Skeletal muscle cell (primary cell): ENCODE measurements around the gene MEIS3.

ENCODE experiments used
- DNase-seq: peaks from one replicate; pipeline ENCODE4 v3.0.0-alpha.2; 2010; ENCODE audit warnings: low read depth
- H3K4me3 ChIP-seq: 2 replicates; pipeline ENCODE4 v1.5.1; 2011; ENCODE audit warnings: low read depth, mild to moderate bottlenecking, control low read depth, low read length, moderate library complexity

The MEIS3 gene

DNA sequence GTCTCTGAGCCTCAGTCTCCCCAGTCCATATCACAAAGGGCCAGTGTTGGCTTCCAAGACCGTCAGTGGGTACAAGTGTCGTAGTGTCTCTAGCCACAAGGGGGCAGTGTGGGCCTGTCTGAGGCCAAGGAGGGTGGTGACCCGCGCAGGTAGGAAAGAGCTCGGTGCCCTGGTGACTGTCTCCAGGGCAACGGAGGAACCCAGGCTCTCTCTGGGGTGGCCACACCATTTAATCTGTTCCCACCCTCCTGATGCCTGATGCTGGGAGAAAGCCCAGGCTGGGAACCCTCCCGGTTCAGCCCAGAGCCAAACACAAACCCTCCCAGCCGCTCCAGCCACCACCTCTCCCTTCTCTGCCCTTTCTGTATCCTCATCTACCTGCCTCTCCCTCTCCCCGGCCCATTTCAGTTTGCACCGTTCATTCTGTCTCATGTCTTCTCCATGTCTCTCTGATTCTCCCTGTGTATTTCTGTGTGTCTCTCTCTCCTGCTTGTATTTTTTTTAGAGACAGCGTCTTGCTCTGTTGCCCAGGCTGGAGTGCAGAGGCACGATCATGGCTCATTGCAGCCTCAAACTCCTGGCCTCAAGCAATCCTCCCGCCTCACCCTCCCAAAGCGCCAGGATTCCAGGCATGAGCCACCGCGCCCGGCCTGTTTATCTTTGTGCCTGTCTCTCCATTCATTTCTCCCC is 17.5 kb upstream of the MEIS3 start:
- DNase-seq = no peak
- H3K4me3 ChIP-seq = no peak overlapping the region

DNA sequence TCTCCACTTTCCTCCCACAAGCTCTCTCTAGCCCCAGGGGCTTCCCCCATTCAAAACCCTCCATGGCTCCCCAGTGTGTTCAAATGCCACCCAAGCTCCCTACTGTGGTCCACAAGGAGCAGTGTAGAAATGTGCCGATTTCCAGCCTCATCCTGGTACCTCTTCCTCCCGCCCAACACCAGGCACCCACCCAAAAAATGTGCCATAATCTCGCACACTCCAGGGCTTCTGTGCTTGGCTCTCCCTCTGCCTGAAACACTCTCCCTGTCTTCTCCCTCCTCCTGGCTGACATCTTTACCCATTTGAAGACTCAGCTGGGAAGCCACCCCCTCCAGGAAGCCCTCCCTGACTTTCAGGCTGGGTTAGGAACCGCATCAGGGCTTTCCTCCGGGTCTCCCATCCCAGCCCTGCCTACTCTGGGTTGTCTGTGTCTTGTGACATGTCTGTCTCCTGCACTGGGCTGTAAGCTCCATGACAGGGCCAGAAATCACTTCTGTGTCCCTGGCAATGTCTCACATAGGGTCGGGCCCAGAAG is 16.6 kb upstream of the MEIS3 start:
- no peak for DNase-seq
- no peak overlapping the region for H3K4me3 ChIP-seq

DNA sequence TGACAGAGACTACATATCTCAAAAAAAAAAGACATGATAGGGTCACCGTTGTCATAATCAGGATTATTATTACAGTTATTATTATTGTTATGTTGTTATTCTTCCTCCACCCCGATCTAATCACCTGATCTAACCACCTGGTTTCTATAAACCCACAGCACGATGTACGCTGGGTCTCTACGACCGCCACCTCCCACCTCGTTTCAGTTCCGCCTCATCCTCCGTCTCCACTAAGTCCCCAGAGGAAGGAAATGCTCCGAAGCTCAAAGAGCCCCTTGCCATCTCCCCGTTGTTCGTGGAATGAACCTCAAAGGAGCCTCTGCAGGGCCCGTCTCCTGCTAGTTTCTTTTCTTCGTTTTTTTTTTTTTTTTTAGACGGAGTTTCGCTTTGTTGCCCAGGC is 15.9 kb upstream of the MEIS3 start:
- DNase-seq = no peak
- no peak overlapping the region for H3K4me3 ChIP-seq

DNA sequence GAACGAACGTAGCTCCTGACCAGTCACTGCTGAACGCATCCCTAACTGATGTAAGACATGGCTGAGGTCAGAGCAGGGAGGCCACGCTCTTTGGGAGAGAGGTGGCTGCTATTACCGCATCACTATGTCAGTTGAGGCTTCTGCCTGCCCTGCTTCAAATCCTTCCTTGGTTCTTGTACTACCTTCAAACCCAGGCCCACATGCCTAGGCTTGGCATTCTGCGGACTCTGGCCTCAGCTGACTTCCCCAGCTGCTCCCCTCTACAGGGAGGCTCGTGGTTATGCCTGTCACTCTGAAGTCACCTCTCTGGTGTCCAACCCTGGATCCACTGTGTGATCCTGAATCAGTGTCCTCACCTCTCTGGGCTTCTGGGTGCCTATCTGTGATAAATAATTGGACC is 14.8 kb upstream of the MEIS3 start:
- DNase-seq = no peak
- no peak overlapping the region for H3K4me3 ChIP-seq

DNA sequence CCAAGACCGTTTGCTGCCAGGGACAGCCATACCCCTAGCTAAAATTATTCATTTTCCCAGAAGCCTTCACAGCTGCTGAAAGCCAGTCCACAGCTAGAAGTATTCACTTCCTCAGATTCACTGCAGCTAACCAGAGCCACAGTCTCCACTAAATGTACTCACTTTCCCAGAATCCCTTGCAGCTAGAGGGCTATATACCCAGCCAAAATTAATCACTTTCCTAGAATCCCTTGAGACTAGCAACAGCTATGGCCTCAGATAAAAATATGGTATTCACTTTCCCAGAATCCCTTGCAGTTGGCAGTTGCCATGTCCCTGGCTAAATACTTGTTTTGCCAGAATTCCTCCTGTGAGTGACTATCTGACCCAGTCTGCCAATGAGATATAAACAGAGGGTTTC is 13.8 kb upstream of the MEIS3 start:
- H3K4me3 ChIP-seq = no peak overlapping the region
- DNase-seq = no peak

DNA sequence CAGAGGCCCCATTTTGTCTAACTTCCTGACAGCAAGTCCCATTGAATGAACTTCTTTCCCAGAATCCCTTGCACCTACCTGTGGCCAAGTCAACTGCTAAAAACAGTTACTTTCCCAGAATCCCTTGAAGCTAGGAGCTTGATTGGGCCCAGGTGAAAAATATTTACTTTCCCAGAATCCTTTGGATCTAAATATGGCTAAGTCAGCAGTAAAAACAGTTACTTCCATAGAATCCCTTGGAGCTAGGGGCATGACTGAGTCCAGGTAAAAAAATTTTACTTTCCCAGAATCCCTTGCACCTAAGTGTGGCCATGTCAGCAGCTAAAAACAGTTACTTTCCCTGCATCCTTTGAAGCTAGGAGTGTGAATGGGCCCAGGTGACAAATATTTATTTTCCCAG is 13.2 kb upstream of the MEIS3 start:
- no peak for DNase-seq
- H3K4me3 ChIP-seq = no peak overlapping the region

DNA sequence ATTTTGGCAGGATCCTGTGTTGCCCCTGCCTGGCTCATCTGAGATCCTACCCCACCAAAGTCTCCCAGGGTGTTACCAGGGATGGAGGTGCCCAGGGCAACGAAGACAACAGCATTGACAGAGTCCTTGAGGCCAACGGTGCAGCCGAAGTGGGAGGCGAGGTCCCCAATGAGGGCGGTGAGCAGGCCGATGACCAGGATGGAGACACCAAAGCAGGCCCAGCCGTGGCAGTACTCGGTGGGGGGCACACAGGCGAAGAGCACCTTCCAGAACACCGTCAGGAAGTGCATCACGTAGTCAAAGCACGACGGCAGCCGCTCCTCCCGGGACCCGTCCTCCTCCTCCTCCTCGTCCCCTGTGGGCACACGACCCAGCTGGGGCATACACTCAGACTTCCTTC is 12.8 kb upstream of the MEIS3 start:
- no peak for DNase-seq
- H3K4me3 ChIP-seq = no peak overlapping the region

DNA sequence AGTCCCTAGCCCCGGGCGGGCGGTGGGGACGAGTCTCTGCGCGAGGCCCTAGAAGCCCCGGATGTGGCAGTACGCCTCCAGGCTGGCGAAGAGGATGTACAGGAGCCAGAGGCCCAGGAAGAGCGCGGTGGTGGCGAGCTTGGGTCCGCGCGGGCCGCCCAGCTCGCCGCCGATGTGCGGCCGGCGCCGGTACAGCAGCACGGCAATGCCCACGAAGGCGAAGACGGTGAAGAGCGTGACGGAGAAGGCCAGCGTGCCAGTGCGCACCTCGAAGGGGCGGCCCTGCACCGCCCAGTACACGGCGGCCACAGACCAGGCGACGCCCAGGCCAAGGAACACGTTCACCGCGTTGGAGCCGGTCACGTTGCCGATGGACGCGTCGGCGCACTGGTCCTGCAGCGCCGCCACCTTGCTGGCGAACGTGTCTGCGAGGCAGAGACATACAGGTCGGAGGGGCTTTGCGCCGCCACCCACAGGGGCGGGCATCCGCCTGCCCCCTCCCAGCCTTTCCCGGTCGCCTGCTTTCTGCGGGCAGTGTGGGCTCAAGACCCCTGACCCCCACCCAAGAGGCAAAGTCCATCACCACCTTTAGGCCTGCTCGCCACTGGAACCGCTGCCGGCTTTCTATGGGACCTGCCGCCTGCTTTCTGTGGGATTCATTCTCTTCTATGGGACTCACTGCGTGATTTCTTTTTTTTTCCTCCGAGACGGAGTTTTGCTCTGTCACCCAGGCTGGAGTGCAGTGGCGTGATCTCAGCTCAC is 10.9 kb upstream of the MEIS3 start:
- peak overlapping the region; percentile 11 for H3K4me3 ChIP-seq
- DNase-seq = no peak

DNA sequence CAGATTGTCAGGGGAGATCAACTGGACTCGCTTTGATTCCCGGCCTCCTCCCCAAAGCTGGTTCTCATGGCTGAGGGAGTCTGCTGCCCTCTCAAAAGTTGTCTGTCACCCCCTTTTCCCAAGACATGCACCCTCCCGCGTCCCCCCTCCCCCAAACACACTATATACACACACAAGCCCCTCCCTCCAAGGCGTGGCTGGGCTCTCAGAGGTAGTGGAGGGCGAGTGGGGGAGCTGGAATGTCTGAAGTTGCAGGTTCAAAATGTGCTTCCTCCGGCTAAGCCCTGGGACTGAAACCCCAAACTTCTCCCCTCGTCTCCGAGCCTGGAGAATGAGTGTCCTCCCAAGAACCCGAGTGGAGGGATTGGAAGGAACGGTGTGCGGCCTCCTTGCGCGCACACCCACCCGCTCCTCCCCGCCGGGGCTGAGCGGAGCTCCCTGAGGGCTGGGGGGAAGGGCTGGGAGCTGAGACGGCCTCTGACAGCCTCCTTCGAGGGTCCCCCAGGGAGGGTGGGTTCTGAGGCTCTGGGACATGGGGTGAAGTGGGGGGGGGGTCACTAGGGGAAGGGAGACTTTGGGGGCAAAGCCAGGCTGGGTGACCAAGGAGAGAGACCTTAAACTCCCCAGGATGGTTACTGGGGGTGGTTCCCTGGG is 9.9 kb upstream of the MEIS3 start:
- no peak for DNase-seq
- H3K4me3 ChIP-seq = no peak overlapping the region

DNA sequence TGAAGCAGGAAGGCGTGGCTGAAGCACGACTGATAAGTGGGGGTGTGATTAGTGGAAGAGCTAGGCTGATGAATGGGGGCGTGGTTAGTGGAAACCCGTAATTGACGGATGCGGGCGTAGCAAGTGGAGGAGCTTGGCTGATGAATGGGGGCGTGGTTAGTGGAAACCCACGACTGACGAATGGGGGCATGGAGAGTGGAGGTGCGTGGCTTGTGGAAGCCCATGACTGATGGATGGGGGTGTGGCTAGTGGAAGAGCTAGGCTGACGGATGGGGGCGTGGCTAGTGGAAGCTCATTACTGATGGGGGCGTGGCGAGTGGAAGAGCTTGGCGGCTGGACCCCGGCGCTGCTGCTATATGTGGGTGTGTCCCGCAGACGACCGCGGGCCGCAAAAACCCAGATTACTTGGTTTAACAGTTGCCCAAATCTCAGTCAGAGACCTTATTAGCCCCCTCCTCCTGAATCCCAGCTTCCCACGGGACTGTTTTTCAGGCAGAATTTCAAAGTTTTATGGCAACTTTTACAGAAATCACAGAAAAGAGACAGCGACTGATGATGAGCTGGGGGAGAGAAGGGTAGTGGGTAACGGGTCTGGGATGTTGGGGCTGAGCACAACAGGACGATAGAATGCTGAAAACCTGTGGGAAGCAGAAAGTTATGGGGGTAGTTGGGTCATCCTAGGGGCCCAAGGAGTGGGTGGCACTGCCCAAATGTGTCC is 9.0 kb upstream of the MEIS3 start:
- peak; percentile 97 for DNase-seq
- H3K4me3 ChIP-seq = peak overlapping the region; percentile 34

DNA sequence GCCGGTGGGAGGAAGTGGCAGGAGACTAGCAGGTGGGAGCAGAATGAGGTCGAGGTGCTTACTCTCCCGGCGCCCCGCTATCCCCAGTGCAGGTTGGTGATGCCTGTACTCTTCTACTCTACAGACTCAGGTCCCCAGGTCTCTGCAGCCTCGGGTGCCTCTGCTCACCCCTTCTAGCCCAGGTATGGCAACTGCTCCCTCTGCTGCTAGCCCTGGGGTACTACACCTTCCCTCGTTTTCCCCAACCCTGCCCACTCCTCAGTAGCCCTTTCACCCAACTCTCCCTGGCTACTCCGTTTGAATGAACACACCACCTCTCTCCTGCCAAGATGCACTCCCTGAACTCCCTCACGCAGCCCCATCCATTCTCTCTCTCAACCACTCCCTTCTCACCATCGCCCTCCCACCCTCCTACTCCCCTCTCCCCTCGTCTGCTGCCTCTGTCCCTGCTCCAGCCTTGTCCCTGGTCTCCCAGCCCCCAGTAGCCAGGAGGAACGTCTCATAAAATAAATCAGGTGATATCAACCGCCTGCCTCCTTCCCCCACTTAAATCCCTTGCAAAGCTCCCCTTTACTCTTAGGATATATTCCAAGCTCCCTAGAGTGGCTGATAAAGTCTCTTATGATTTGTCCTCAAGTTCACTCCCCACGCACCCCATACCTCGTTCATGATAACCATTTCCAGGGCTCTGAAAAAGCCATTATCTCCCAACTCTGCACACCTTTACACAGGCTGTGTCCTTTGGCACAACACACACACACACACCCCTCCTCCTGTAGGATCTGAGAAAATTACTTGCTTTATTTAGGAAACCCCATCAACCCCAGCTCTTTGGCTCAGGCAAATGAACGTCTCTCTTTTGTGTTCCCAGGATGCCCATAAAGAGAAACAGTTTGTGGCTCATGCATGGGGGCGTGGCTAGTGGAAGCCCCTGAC is 8.2 kb upstream of the MEIS3 start:
- peak overlapping the region; percentile 34 for H3K4me3 ChIP-seq
- no peak for DNase-seq

DNA sequence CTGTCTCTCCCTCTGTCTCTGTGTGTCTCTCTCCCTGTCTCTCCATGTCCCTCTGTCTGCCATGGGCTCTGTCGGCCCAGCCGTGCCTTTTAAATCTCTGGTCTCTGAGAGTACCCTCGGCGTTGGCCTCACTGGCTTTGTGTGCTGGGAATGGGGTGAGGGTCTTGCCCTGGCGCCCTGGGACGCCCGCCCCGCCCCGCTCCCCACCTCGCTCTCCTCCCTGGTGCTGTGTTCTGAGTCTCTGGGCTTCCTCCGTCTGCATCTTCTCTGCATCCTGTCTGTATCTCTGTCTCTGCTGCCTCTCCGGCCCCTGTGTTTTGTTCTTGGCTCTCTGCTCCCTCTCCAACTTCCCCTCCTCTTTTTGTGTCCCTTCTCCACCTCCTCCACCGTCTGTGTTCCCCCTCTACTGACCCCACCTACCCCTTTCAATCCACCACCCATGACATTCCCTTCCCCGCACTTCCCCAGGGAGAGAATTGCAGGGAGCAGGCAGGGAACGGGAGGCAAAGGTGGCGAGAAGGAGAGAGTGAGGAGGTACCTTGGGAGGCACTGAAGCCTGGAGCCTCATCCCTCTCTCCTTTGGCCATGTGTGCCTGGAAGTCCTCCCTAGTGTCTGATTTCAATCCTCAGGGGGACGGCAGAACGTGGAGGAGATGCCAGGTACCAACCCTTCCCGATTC is 4.0 kb upstream of the MEIS3 start:
- no peak for DNase-seq
- H3K4me3 ChIP-seq = no peak overlapping the region

DNA sequence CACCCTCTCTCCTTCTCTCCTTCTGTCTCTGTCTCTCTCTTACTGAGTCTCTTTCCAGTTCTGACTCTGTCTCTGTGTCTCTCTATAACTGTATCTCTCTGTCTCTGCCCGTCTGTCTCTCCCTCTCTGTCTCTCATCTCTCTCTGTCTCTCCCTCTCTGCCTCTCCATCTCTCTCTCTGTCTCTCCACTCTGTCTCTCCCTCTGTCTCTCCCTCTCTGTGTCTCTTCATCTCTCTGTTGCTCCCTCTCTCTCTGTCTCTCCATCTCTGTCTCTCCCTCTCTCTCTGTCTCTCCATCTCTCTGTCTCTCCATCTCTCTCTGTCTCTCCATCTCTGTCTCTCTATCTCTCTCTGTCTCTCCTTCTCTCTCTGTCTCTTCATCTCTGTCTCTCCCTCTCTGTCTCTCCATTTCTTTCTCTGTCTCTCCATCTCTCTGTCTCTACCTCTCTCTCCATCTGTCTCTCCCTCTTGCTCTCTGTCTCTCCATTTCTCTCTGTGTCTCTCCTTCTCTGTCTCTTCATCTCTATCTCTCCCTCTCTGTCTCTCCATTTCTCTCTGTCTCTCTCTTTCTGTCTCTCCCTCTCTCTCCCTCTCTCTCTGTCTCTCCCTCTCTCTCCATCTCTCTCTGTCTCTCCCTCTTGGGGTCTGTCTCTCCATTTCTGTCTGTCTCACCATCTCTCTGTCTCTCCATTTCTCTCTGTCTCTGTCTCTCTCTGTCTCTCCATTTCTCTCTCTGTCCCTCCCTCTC is 3.3 kb upstream of the MEIS3 start:
- no peak overlapping the region for H3K4me3 ChIP-seq

DNA sequence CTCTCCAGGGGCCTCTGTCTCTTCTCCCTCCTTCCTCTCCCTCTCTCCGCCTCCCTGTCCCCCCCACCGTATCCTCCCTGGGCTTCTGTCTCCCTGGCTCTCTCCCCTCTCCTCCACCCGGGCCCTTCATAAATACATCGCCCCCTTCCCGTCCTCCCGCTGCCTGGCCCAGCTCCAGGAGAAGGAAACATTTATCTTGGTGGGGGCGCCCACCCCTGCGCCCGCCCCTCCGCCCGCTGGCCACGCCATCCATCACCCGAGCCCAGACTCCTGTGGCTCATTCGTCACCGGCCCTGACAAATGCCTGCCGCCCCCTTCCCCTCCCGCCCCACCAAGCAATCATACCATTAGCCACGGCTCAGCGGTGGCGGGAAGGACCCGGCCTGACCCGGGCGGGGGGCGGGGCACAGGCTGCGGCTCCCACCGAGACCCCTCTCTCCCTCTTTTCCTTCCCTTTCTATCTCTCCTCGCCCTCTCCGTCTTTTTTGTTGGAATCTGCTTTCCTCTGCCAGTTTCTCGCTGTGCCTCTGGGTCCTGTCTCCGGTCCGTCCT is 2.6 kb upstream of the MEIS3 start:
- DNase-seq = no peak
- peak overlapping the region; percentile 26 for H3K4me3 ChIP-seq

More for the DNA sequence above, 3.3 kb upstream of the MEIS3 start:
- no peak for DNase-seq

DNA sequence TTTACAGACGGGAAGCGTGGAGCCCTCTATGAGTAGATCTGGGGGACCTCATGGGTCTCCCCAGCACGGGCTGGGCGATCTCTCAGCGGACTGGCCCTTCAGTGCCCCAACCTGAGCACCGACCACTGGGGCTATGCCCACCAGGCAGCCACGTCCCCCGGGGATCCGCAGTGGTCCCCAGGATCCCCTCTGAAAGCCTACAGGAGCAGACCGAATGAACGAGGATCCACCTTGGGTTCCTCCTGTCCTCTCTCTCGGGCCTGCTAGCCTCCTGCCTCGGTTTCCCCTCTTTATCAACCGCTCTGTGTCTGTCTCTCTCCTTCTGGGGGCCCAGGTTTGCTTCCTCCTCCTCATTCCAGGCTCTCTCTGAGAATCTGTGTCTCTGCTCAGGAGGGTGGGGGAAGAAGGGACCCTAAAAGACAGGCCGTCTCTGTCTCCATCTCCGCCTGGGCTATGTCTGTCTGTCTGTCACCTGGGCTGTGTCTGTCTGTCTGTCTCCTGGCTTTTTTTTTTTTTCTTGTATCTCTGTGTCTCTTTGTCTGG is 2.0 kb upstream of the MEIS3 start:
- no peak overlapping the region for H3K4me3 ChIP-seq
- no peak for DNase-seq

DNA sequence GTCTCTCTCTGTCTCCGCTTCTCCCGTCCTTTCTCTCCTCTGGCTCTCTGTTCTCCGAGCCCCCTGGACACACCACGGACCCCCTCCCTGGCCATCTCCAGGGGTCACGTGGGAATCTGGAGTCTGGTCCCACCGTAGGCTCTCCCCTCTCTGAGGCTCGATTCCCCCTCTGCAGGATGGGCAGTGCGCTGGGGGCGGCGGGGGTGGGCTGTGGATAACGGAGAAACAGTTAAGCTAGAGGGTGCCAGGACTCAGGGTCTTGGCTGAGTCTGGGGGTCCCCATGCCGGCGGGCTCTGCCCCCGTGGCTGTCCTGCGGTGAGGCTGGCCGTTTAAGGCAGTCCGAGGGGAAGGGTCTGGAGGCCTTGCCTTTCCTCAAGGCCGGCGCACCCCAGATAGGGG is 462 bp upstream of the MEIS3 start:
- peak overlapping the region; percentile 11 for H3K4me3 ChIP-seq
- no peak for DNase-seq

DNA sequence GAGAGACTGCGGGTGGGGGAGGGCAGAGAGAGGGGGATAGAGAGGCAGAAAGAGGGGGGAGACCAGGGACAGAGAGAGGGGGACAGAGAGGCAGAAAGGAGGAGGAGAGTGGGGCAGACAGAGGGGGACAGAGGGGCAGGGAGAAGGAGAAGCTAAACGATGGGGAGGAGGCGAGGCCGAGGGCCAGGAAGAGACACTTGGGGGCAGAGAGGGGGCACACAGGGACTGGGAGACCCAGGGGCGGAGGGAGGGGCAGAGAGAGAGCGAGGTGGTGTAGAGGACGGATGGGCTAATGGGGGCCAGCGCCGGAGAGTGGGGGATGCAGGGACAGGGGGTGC is 666 bp downstream of the MEIS3 start:
- DNase-seq = no peak
- peak overlapping the region; percentile 73 for H3K4me3 ChIP-seq
